Right atrium auricular region (tissue), 2 donors: ENCODE results near the gene MPEG1. TPM values are rescaled to one million over a fixed set of nuclear protein-coding genes. Genes with fewer than 3 reads are reported as not detected.
A peak's percentile ranks its signal among the peaks of the same experiment; 100 is the strongest.

Source experiments
- DNase-seq: peaks from one replicate; pipeline ENCODE4 v3.0.0-alpha.2; 2019; ENCODE audit warnings: low spot score
- H3K27ac ChIP-seq, 2 donors: fragments of 200-600 bp; sonication (generic); 1 replicate in 1 of 2; 2 replicates in 1 of 2; pipeline ENCODE4 v1.5.1; 2016 to 2019
- H3K27me3 ChIP-seq, 2 donors: fragments of 200-600 bp; sonication (generic); one replicate each; pipeline versions ENCODE4 v1.5.1 to v1.6.0; 2017 to 2019
- H3K36me3 ChIP-seq: fragments of 200-600 bp; sonication (generic); one replicate; pipeline ENCODE4 v1.5.1; 2016
- H3K4me1 ChIP-seq, 2 donors: fragments of 200-600 bp; sonication (generic); one replicate each; pipeline versions ENCODE4 v1.5.1 to v1.6.0; 2017 to 2019
- H3K4me3 ChIP-seq, 2 donors: fragments of 200-600 bp; sonication (generic); 1 replicate in 1 of 2; 2 replicates in 1 of 2; pipeline ENCODE4 v1.5.1; 2017 to 2019; ENCODE audit warnings: mild to moderate bottlenecking in 1 of 2, moderate library complexity in 1 of 2
- H3K9me3 ChIP-seq, 2 donors: fragments of 200-600 bp; sonication (generic); one replicate each; pipeline ENCODE4 v1.5.1; 2019
- total RNA-seq, 2 donors: library from RNA; depleted of rRNA; stranded (reverse); fragments of >200 nt; gene quantifications; one replicate each; pipeline ENCODE4 v1.1.0, GENCODE V29; 2016
- TF ChIP-seq, protein P1 (sequence below), 2 donors: fragments of 200-600 bp; sonication (generic); IDR thresholded peaks; one replicate each; pipeline ENCODE4 v1.5.1; 2019; ENCODE audit warnings: antibody characterized with exemption in 2 of 2

The MPEG1 gene
- total RNA-seq, 2 donors from 2014 or later: 5.2 to 10.0 TPM

DNA sequence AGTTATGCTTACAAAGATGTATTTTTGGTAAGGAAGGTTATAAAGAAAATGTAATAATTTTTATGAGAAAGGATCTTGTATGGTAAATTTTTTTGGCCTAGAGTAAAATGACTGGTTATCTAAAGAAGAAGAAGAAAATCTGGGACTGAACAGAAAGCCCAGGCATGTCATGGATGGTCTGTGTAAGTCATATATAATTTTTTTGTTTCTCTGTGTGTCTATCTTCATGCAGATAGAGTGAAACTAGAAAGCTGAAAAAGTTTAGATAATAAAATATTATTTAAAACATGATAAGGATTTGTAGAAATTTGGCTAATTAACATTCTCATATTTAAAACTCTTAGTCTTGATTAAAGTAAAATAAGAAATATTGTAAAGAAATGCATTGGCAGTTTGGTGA, 27.6 kb upstream of the MPEG1 start:
- no peak for DNase-seq
- H3K27ac ChIP-seq: no peak overlapping the region
- peaks cover 0 to 3% of the 10 kb centered on the region in 2 donors for H3K9me3 ChIP-seq
- no peaks in the 10 kb centered on the region for H3K4me1 ChIP-seq
- TF ChIP-seq, protein P1, sequence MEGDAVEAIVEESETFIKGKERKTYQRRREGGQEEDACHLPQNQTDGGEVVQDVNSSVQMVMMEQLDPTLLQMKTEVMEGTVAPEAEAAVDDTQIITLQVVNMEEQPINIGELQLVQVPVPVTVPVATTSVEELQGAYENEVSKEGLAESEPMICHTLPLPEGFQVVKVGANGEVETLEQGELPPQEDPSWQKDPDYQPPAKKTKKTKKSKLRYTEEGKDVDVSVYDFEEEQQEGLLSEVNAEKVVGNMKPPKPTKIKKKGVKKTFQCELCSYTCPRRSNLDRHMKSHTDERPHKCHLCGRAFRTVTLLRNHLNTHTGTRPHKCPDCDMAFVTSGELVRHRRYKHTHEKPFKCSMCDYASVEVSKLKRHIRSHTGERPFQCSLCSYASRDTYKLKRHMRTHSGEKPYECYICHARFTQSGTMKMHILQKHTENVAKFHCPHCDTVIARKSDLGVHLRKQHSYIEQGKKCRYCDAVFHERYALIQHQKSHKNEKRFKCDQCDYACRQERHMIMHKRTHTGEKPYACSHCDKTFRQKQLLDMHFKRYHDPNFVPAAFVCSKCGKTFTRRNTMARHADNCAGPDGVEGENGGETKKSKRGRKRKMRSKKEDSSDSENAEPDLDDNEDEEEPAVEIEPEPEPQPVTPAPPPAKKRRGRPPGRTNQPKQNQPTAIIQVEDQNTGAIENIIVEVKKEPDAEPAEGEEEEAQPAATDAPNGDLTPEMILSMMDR (IDR thresholded peaks at IDR 0.05): no peak
- H3K4me3 ChIP-seq: no peak overlapping the region
- H3K36me3 ChIP-seq: no peaks in the 10 kb centered on the region
- no peaks in the 10 kb centered on the region for H3K27me3 ChIP-seq

DNA sequence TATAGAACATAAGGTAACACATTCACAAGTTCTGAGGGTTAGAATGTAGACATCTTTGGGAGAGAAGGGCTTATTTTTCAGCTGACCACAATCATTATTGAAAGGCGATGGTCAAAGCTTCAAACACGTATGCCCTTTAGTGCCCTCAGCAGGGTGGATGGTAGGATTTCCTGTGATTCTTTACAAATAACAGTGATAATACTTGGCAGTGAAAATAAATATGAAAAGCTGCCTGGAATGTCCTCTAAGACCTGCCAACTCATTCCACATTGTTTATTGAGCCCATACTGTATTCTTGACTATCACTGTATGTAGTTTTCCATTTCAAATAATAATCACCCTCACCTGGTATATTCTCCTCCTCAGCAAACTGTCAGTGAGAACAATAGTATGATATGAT, 13.7 kb upstream of the MPEG1 start:
- TF ChIP-seq, protein P1 (IDR thresholded peaks at IDR 0.05): no peak
- H3K4me3 ChIP-seq: no peak overlapping the region
- no peaks in the 10 kb centered on the region for H3K36me3 ChIP-seq
- no peaks in the 10 kb centered on the region for H3K27me3 ChIP-seq
- no peaks in the 10 kb centered on the region for H3K9me3 ChIP-seq
- DNase-seq: no peak
- H3K27ac ChIP-seq: no peak overlapping the region
- H3K4me1 ChIP-seq: peaks cover 0 to 14% of the 10 kb centered on the region in 2 donors

DNA sequence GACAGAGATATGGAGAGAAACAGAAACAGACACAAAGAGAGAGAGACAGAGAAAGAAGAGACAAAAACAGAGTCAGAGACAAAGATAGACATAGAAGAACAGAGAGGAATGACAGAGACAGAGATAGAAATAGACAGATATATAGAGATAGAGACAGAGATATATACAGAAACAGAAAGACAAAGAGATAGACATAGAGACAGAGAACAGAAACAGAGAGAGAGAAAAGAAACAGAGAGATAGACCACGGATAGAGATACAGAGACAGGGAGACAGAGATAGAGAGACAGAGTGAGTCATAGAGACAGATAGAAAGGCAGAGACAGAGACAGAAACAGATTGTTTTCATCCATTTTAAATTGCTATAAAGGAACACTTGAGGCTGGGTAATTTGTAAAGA, 12.3 kb upstream of the MPEG1 start:
- H3K4me1 ChIP-seq: peaks cover 0 to 14% of the 10 kb centered on the region in 2 donors
- H3K27ac ChIP-seq: no peak overlapping the region
- H3K27me3 ChIP-seq: no peaks in the 10 kb centered on the region
- H3K9me3 ChIP-seq: no peaks in the 10 kb centered on the region
- H3K4me3 ChIP-seq: no peak overlapping the region
- TF ChIP-seq, protein P1 (IDR thresholded peaks at IDR 0.05): no peak
- no peaks in the 10 kb centered on the region for H3K36me3 ChIP-seq
- DNase-seq: no peak

DNA sequence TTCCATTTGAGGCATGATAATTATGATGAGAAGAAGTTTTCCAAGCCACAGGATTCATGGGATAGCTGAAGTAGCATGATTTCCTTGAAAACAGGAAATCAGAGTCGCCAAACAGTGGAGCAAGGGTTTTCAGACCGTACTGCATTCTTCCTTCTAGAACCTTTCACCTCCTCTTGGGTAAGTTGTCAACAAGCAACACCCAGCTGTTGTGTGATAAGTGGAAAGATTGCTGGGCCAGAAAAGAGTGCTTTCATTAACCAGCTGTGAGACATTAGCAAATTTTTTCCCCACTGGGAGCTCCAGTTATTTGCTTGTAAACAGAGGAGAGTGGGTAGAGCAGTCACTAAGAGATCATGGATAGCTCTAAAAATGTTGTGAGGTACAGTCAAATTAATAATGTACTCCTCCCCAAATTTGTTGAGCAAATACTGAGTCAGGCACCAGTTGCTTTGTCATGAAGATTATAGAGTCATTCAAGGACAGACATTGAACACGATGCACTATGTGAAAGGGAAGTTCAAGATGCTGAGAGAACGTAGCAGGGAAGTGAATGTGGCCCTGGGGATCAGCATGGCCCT, 11.7 kb upstream of the MPEG1 start:
- Histone ChIP-seq H3K27me3 (no peaks in the 10 kb centered on the region), H3K4me1 (peaks cover 0 to 14% of the 10 kb centered on the region in 2 donors), H3K4me3 (no peak overlapping the region), H3K27ac (peak overlapping the region; percentile 36 to 49), H3K36me3 (no peaks in the 10 kb centered on the region), H3K9me3 (no peaks in the 10 kb centered on the region)
- TF ChIP-seq, protein P1 (IDR thresholded peaks at IDR 0.05): no peak
- no peak for DNase-seq

DNA sequence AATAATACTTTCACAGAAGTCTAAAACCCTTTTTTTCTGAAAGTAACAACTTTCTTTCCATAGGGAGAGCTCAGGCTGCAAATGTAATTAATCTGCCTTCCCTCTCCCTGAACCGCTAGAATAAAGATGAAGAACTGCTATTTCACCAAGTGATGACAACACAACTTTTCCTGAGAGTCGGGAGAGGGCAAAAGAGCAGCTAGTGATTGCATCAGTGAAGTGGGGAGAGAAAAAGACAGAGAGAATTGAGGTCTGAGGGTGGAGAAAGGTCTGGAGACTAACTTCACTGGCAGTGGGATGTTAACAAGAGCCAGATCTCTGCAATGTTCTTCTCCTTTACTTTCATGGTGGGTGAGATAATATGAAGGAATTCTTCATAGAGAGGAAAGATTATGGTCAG, 10.9 kb upstream of the MPEG1 start:
- H3K36me3 ChIP-seq: no peaks in the 10 kb centered on the region
- H3K27me3 ChIP-seq: no peaks in the 10 kb centered on the region
- no peak for DNase-seq
- H3K27ac ChIP-seq: peak overlapping the region; percentile 36 to 49
- H3K4me1 ChIP-seq: peaks cover 0 to 14% of the 10 kb centered on the region in 2 donors
- TF ChIP-seq, protein P1 (IDR thresholded peaks at IDR 0.05): no peak
- no peaks in the 10 kb centered on the region for H3K9me3 ChIP-seq
- H3K4me3 ChIP-seq: no peak overlapping the region

DNA sequence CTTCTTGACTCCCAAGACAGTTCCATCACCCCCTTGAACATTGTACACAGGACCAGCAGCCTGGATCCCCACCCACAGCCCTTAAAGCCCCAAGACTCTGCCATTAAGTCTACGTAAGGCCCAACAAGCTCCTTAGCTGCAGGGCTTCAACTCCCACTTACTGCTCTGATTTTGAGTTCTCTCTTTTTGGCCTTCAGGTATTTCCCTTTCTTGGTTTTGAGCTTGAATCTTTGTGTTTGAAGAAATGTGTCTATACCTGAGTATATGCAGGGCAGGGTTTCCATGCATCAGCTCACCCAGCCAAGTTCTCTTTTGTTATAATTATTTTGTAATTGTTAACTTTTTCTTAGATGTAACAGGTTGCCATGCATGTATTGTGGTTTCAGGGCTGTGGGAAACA, 10.4 kb upstream of the MPEG1 start:
- Histone ChIP-seq H3K9me3 (no peaks in the 10 kb centered on the region), H3K4me1 (peaks cover 0 to 14% of the 10 kb centered on the region in 2 donors), H3K27ac (peak overlapping the region in 1 of 2 donors; percentile 36), H3K27me3 (no peaks in the 10 kb centered on the region), H3K4me3 (no peak overlapping the region), H3K36me3 (no peaks in the 10 kb centered on the region)
- TF ChIP-seq, protein P1 (IDR thresholded peaks at IDR 0.05): no peak
- no peak for DNase-seq
